NCI-H1105 treated with DMSO at 0.1 percent for 48 hours (cell line): ENCODE measurements around the gene TRIP10.

Experiments used
- DNase-seq: peaks from one replicate; lab custom pipeline; 2025; lab: John Stamatoyannopoulos, UW

TRIP10 gene

GRCh38 chr19:6728346-6728745 lies 11.1 kb upstream of the TRIP10 start:
- DNase-seq, result no peak

- DNase-seq, result no peak
Observed at GRCh38 chr19:6729573-6730152, 9.8 kb upstream of the TRIP10 start.

- no peak for DNase-seq
Observed at GRCh38 chr19:6730153-6730804, 9.2 kb upstream of the TRIP10 start.

- DNase-seq, result no peak
Observed at GRCh38 chr19:6730941-6731670, 8.4 kb upstream of the TRIP10 start.

GRCh38 chr19:6731822-6732221 lies 7.7 kb upstream of the TRIP10 start:
- DNase-seq, result no peak

- no peak for DNase-seq
Observed at GRCh38 chr19:6732803-6733337, 6.6 kb upstream of the TRIP10 start.

- DNase-seq, result no peak
Observed at GRCh38 chr19:6733338-6734095, 6.0 kb upstream of the TRIP10 start.

- DNase-seq, result no peak
Observed at GRCh38 chr19:6734096-6734696, 5.3 kb upstream of the TRIP10 start.

- no peak for DNase-seq
Observed at GRCh38 chr19:6735181-6735911, 4.1 kb upstream of the TRIP10 start.

- peak; percentile 25 for DNase-seq
Observed at GRCh38 chr19:6736169-6736916, 3.1 kb upstream of the TRIP10 start.

- no peak for DNase-seq
Observed at GRCh38 chr19:6736917-6737283, 2.6 kb upstream of the TRIP10 start.

GRCh38 chr19:6737284-6737872 lies 2.1 kb upstream of the TRIP10 start, which contains the start of gene GPR108:
Gene GPR108 (minus strand): TSS chr19:6737580. CDS start chr19:6737576, 4 bp downstream.
- peak; percentile 100 for DNase-seq

GRCh38 chr19:6737873-6738786 lies 1.4 kb upstream of the TRIP10 start:
- peak; percentile 13 for DNase-seq

- DNase-seq, result no peak
Observed at GRCh38 chr19:6738787-6739389, 592 bp upstream of the TRIP10 start.

- DNase-seq, result no peak
Observed at GRCh38 chr19:6739883-6740588, 556 bp downstream of the TRIP10 start.

- no peak for DNase-seq
Observed at GRCh38 chr19:6740589-6741343, 1.3 kb downstream of the TRIP10 start.

- no peak for DNase-seq
Observed at GRCh38 chr19:6743066-6743465, 3.6 kb downstream of the TRIP10 start.
